IPS DF 4.7 (cell line): ENCODE measurements around the gene IL3.

Experiments
- DNase-seq: peaks from one replicate; pipeline ENCODE4 v3.0.0-alpha.2; 2013; ENCODE audit warnings: low spot score; ENCODE audit errors: extremely low read depth

IL3 gene

GRCh38 chr5:132056610-132057497 is 3.6 kb upstream of the IL3 start:
- no peak for DNase-seq

- DNase-seq, result no peak
Observed at GRCh38 chr5:132057498-132058255, 2.8 kb upstream of the IL3 start.

- DNase-seq, result no peak
Observed at GRCh38 chr5:132058646-132059042, 1.8 kb upstream of the IL3 start.

GRCh38 chr5:132059043-132059695 is 1.3 kb upstream of the IL3 start:
- no peak for DNase-seq

- DNase-seq, result no peak
Observed at GRCh38 chr5:132059696-132060500, 557 bp upstream of the IL3 start.

- peak; percentile 22 for DNase-seq
Observed at GRCh38 chr5:132063090-132063911, 2.8 kb downstream of the IL3 start.

- no peak for DNase-seq
Observed at GRCh38 chr5:132064140-132064539, 3.7 kb downstream of the IL3 start.

GRCh38 chr5:132064738-132065331 is 4.4 kb downstream of the IL3 start:
- DNase-seq, result peak; percentile 93

- DNase-seq, result peak; percentile 68
Observed at GRCh38 chr5:132065351-132065937, 5.0 kb downstream of the IL3 start.

GRCh38 chr5:132065951-132066701 is 5.7 kb downstream of the IL3 start:
- DNase-seq, result no peak

- no peak for DNase-seq
Observed at GRCh38 chr5:132066871-132067270, 6.4 kb downstream of the IL3 start.

- no peak for DNase-seq
Observed at GRCh38 chr5:132067451-132067850, 7.0 kb downstream of the IL3 start.

- no peak for DNase-seq
Observed at GRCh38 chr5:132067941-132068808, 7.7 kb downstream of the IL3 start.

- no peak for DNase-seq
Observed at GRCh38 chr5:132069561-132069960, 9.1 kb downstream of the IL3 start.

- no peak for DNase-seq
Observed at GRCh38 chr5:132069994-132070393, 9.5 kb downstream of the IL3 start.

- DNase-seq, result no peak
Observed at GRCh38 chr5:132070460-132071337, 10.2 kb downstream of the IL3 start.

- DNase-seq, result no peak
Observed at GRCh38 chr5:132071338-132071707, 10.9 kb downstream of the IL3 start.
